ENCODE results near the gene CELA1. TPM values are rescaled to one million over a fixed set of nuclear protein-coding genes. Genes with fewer than 3 reads are reported as not detected.
A peak's percentile ranks its signal among the peaks of the same experiment; 100 is the strongest.

The CELA1 gene
- total and polyA plus RNA-seq, 7 donors: not detected

- Histone ChIP-seq H3K4me3 (peak overlapping the region; percentile 0), H3K4me1 (peaks cover 13% of the 10 kb centered on the region), H3K27ac (peak overlapping the region; percentile 64), H3K27me3 (ENCODE audit: insufficient read depth in 3 of 3, low read length in 2 of 3) (no peaks in the 10 kb centered on the region), H3K9me3 (no peaks in the 10 kb centered on the region), H3K36me3 (ENCODE audit: insufficient read depth in 1 of 2, low read depth in 1 of 2) (no peaks in the 10 kb centered on the region)
- intact Hi-C loops (cut with DNase I): no loop called here
- ATAC-seq (peak in 1 of 4 donors; percentile 31), DNase-seq (no peak)
- 83 to 89% (median 84%) methylated on average over 2 of the region's 2 CpGs for WGBS, 3 donors
- TF ChIP-seq, protein P1, sequence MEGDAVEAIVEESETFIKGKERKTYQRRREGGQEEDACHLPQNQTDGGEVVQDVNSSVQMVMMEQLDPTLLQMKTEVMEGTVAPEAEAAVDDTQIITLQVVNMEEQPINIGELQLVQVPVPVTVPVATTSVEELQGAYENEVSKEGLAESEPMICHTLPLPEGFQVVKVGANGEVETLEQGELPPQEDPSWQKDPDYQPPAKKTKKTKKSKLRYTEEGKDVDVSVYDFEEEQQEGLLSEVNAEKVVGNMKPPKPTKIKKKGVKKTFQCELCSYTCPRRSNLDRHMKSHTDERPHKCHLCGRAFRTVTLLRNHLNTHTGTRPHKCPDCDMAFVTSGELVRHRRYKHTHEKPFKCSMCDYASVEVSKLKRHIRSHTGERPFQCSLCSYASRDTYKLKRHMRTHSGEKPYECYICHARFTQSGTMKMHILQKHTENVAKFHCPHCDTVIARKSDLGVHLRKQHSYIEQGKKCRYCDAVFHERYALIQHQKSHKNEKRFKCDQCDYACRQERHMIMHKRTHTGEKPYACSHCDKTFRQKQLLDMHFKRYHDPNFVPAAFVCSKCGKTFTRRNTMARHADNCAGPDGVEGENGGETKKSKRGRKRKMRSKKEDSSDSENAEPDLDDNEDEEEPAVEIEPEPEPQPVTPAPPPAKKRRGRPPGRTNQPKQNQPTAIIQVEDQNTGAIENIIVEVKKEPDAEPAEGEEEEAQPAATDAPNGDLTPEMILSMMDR (IDR thresholded peaks at IDR 0.05): no peak
Measured at GRCh38 chr12:51372021-51372420, 25.5 kb upstream of the CELA1 start.

GRCh38 chr12:51371295-51371953 is 24.9 kb upstream of the CELA1 start:
- H3K4me1 ChIP-seq: peaks cover 13% of the 10 kb centered on the region
- ATAC-seq: peak; percentile 99
- peak overlapping the region; percentile 0 for H3K4me3 ChIP-seq
- no peaks in the 10 kb centered on the region for H3K36me3 ChIP-seq (ENCODE audit: insufficient read depth in 1 of 2, low read depth in 1 of 2)
- WGBS, 3 donors: 21 to 36% (median 27%) methylated on average over 8 of the region's 8 CpGs
- intact Hi-C loops (cut with DNase I): no loop called here
- H3K9me3 ChIP-seq: no peaks in the 10 kb centered on the region
- H3K27ac ChIP-seq: peak overlapping the region; percentile 64
- H3K27me3 ChIP-seq (ENCODE audit: insufficient read depth in 3 of 3, low read length in 2 of 3): no peaks in the 10 kb centered on the region
- TF ChIP-seq, protein P1 (IDR thresholded peaks at IDR 0.05): no peak
- DNase-seq: peak; percentile 75 to 86

DNA sequence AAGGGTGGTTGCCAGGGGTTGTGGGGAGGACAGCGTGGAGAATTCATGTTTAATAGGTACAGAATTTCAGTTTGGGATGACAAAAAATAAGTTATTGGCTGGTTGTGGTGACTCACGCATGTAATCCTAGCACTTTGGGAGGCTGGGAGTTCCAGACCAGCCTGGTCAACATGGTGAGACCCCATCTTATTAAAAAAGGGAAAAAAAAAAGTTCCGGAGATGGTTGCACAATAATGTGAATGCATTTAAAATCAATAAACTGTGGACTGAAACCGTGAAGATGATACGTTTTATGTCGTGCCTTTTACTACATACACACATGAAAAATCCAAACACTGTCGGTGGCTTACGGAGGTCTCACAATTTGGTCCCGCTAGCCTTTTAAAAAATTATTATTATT is 24.2 kb upstream of the CELA1 start:
- no peak overlapping the region for H3K4me3 ChIP-seq
- intact Hi-C loops (cut with DNase I): no loop called here
- TF ChIP-seq, protein P1 (IDR thresholded peaks at IDR 0.05): no peak
- H3K4me1 ChIP-seq: peaks cover 13% of the 10 kb centered on the region
- no peaks in the 10 kb centered on the region for H3K27me3 ChIP-seq (ENCODE audit: insufficient read depth in 3 of 3, low read length in 2 of 3)
- H3K27ac ChIP-seq: no peak overlapping the region
- 84 to 89% (median 87%) methylated on average over 9 of the region's 9 CpGs for WGBS, 3 donors
- no peaks in the 10 kb centered on the region for H3K9me3 ChIP-seq
- ATAC-seq: no peak
- DNase-seq: no peak
- no peaks in the 10 kb centered on the region for H3K36me3 ChIP-seq (ENCODE audit: insufficient read depth in 1 of 2, low read depth in 1 of 2)

GRCh38 chr12:51369581-51369980 is 23.1 kb upstream of the CELA1 start:
- TF ChIP-seq, protein P1 (IDR thresholded peaks at IDR 0.05): no peak
- H3K27me3 ChIP-seq (ENCODE audit: insufficient read depth in 3 of 3, low read length in 2 of 3): no peaks in the 10 kb centered on the region
- 83 to 93% (median 89%) methylated on average over 4 of the region's 4 CpGs for WGBS, 3 donors
- DNase-seq: no peak
- no peak for ATAC-seq
- no peaks in the 10 kb centered on the region for H3K36me3 ChIP-seq (ENCODE audit: insufficient read depth in 1 of 2, low read depth in 1 of 2)
- peaks cover 13% of the 10 kb centered on the region for H3K4me1 ChIP-seq
- H3K4me3 ChIP-seq: no peak overlapping the region
- intact Hi-C loops (cut with DNase I): no loop called here
- no peak overlapping the region for H3K27ac ChIP-seq
- no peaks in the 10 kb centered on the region for H3K9me3 ChIP-seq
